ENCODE results near the gene GATC. TPM values are rescaled to one million over a fixed set of nuclear protein-coding genes. Genes with fewer than 3 reads are reported as not detected.

The GATC gene
- 15.6 and 16.5 TPM in 2 replicates for total RNA-seq (2012; rRNA removed)
- polyA plus RNA-seq (2012; rRNA removed), result 7.6 and 8.7 TPM in 2 replicates
- 3.9 and 5.5 TPM in 2 replicates for polyA plus RNA-seq (2012; cell fraction: cytosol; rRNA removed)
- polyA plus RNA-seq (2012; cell fraction: nucleus; rRNA removed; ENCODE audit: low replicate concordance), result 5.0 and 12.8 TPM in 2 replicates
- percentile 76 among the genes with signal in this experiment for Bru-seq, nascent RNA
- percentile 93 among the genes with signal in this experiment for BruChase-seq, experiment 1, labeled RNA remaining after a 6-hour chase
- BruChase-seq, experiment 2, labeled RNA remaining after a 2-hour chase, result percentile 91 among the genes with signal in this experiment
- long read RNA-seq, full-length matches to known transcripts, result 5 of 14 reads
- long read RNA-seq, partial matches to known transcripts, result 1 of 14 reads
- long read RNA-seq, other reads (novel, unspliced or antisense), result 8 of 14 reads

- Histone ChIP-seq H3K4ac (ENCODE audit: low read depth, low read length) (peak within 1 kb of the TSS; percentile 93), H3K14ac (replicated peaks; ENCODE audit: low read depth, low read length) (peak within 1 kb of the TSS; percentile 94), H2AFZ (replicated peaks; ENCODE audit: low read length, poor library complexity) (peak within 1 kb of the TSS; percentile 97), H3K18ac (ENCODE audit: low read depth, low read length) (peak within 1 kb of the TSS; percentile 48), H3K9me3 (ENCODE audit: control insufficient read depth, insufficient read depth, low read length) (no peaks in the 10 kb centered on the region), H3K23ac (ENCODE audit: low read depth, low read length) (peak within 1 kb of the TSS; percentile 96), H2AK9ac (replicated peaks; ENCODE audit: low read depth, low read length, poor library complexity) (peak within 1 kb of the TSS; percentile 98), H2AK5ac (ENCODE audit: low read depth, low read length) (peak within 1 kb of the TSS; percentile 99), H3K4me2 (ENCODE audit: low read depth, low read length) (peak within 1 kb of the TSS; percentile 95), H4K91ac (ENCODE audit: insufficient read depth, low read depth, low read length) (peak within 1 kb of the TSS; percentile 81), H3K4me3 (ENCODE audit: insufficient read depth, low read depth, low read length) (peak within 1 kb of the TSS; percentile 99), H2BK15ac (ENCODE audit: low read depth, low read length) (no peak within 1 kb of the TSS), H2BK120ac (ENCODE audit: low read depth, low read length) (no peak within 1 kb of the TSS; the same call in 1 of the 2 replicates), H3K79me1 (ENCODE audit: low read depth in 1 of 2, low read length in 2 of 2) (peaks cover 21 to 46% of the 10 kb centered on the region in 2 experiments), H3K56ac (ENCODE audit: extremely low read depth, insufficient read depth, low read length) (peak within 1 kb of the TSS; percentile 90), H3K9ac (ENCODE audit: low read depth, low read length) (peak within 1 kb of the TSS; percentile 99), H4K5ac (ENCODE audit: low read depth, low read length) (peak within 1 kb of the TSS; percentile 98), H3K4me1 (ENCODE audit: control insufficient read depth, insufficient read depth, low read length) (peaks cover 5% of the 10 kb centered on the region), H3K9me1 (ENCODE audit: insufficient read depth, low read length) (no peaks in the 10 kb centered on the region), H3K27ac (ENCODE audit: insufficient read depth, low read length) (peak within 1 kb of the TSS; percentile 89), H2BK20ac (ENCODE audit: low read depth, low read length) (no peak within 1 kb of the TSS), H2BK5ac (ENCODE audit: low read depth, low read length, poor library complexity, severe bottlenecking) (peak within 1 kb of the TSS; percentile 91), H3K27me3 (ENCODE audit: control insufficient read depth, insufficient read depth, low read length) (no peaks in the 10 kb centered on the region), H4K8ac (ENCODE audit: low read depth in 2 of 2, low read length in 2 of 2) (peak within 1 kb of the TSS; percentile 88 to 98), H4K20me1 (ENCODE audit: insufficient read depth, low read length) (peaks cover 4% of the 10 kb centered on the region; the same call in 1 of the 2 replicates), H3K36me3 (ENCODE audit: control insufficient read depth, insufficient read depth, low read length) (peaks cover 10% of the 10 kb centered on the region)
- no TSS peak for BruUV-seq (replicated peaks)
- dilution Hi-C loops (cut with HindIII; ENCODE audit: low sequenced_read_pairs, unreplicated experiment) (no loop called here), intact Hi-C loops (cut with micrococcal nuclease) (no loop called here), in situ Hi-C loops (cut with MboI; ENCODE audit: low sequenced_read_pairs) (loop anchor here (25.0 kb wide), 1 partner anchor 109 kb away; the partner anchor contains the start of gene PLA2G1B)
- ATAC-seq (ENCODE audit: low read depth), result peak; percentile 96
- CTCF ChIA-PET, result no interaction called here
- POLR2A ChIA-PET (ENCODE audit: unreplicated experiment), result interaction anchor here (0.5 to 0.6 kb wide), 2 partner anchors 86 to 242 kb away, joined by 3 to 4 read pairs; no protein-coding TSS in a partner anchor
- WGBS, 2 experiments (ENCODE audit: extremely low coverage in 2 of 2, insufficient read length in 1 of 2), result 1% methylated on average over 38 of the region's 73 CpGs; no CpG with 5 or more reads in 1 of the 2 experiments
- peak; percentile 66 for DNase-seq
- TF ChIP-seq MAFK (IDR thresholded peaks at IDR 0.05; ENCODE audit: low read depth, low read length), result no peak
- TF ChIP-seq FOS (IDR thresholded peaks at IDR 0.05; ENCODE audit: low read depth, low read length), result 0 out of 2 replicates have a peak, but pooled peaks have one; percentile 20
- peak; percentile 28; the same call in 1 of the 2 replicates for TF ChIP-seq CEBPB (IDR thresholded peaks at IDR 0.05; ENCODE audit: low read depth, low read length)
- TF ChIP-seq MAZ (IDR thresholded peaks at IDR 0.05; ENCODE audit: borderline replicate concordance, low read depth, low read length), result peak; percentile 94; the same call in 1 of the 2 replicates
- TF ChIP-seq RFX5 (IDR thresholded peaks at IDR 0.05; ENCODE audit: low read depth, low read length), result no peak
- TF ChIP-seq SMC3 (IDR thresholded peaks at IDR 0.05; ENCODE audit: low read depth, low read length), result no peak
- TF ChIP-seq ELK1 (IDR thresholded peaks at IDR 0.05; ENCODE audit: borderline replicate concordance, low read depth, low read length), result no peak
- no peak for TF ChIP-seq BHLHE40 (IDR thresholded peaks at IDR 0.05; ENCODE audit: low read depth, low read length)
- TF ChIP-seq USF2 (IDR thresholded peaks at IDR 0.05; ENCODE audit: low read depth, low read length), result 0 out of 2 replicates have a peak, but pooled peaks have one; percentile 2
- TF ChIP-seq CHD1 (IDR thresholded peaks at IDR 0.05; ENCODE audit: low read depth, low read length), result no peak
- TF ChIP-seq RAD21 (IDR thresholded peaks at IDR 0.05; ENCODE audit: low read length), result no peak
Measured at GRCh38 chr12:120445911-120446843, at the start of gene GATC, which contains the start of gene TRIAP1. GATC (plus strand) TSS chr12:120446444; CDS start chr12:120446481, 37 bp downstream. TRIAP1 (minus strand) TSS chr12:120446384; CDS start chr12:120446372, 12 bp downstream.
